Measurements from ENCODE around the gene HOXA3.

Gene HOXA3

DNA sequence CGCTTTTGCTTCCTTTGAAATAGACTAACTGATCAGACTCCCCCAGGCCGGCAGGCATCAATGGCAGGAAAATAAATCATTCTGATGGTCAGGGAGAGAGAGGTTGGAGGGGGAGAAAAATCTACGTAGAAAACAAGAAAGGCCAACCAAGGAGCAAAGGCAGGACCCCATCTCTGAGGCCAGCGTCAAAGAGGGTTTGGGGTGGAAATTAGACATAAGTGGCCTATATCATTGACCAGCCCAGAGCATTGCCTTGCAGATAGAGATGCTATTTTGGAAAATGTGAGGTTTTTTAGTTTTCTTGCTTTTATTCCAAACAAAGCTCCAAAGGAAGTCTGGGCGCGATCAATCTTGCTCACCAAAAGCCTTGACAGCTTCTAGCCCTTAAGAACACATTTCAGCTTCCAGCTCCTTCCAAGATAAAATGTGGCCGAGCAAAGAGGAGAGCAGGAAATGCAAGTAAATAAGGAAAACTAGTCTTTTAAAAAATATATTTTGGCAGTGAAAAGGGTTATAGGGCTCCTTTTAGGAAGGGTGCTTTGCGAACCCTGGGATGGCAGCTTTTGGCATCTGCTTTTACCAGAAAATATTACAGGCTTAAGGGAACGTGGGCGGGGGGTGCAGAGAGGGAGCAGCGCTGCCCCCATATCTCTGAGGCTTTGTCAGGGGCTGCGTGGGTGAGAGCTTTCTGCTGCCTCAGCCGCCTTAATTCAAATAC, 47.9 kb downstream of the HOXA3 start:
- Histone ChIP-seq H3K4me3 (ENCODE audit: low read depth, low read length) (no peak overlapping the region), H3K4me1 (ENCODE audit: control insufficient read depth, insufficient read depth, low read length, unreplicated experiment) (no peaks in the 10 kb centered on the region), H3K27ac (ENCODE audit: low read depth, low read length) (no peak overlapping the region), H2AFZ (ENCODE audit: low read length, unreplicated experiment) (no peak overlapping the region), H3K27me3 (ENCODE audit: insufficient read depth, low read length) (peaks cover 100% of the 10 kb centered on the region), H3K79me2 (ENCODE audit: control insufficient read depth, insufficient read depth, low read length, unreplicated experiment) (no peaks in the 10 kb centered on the region), H3K36me3 (ENCODE audit: insufficient read depth, low read length) (no peaks in the 10 kb centered on the region)

GRCh38 chr7:27103489-27104226, 48.7 kb downstream of the HOXA3 start:
- H3K4me3 ChIP-seq (ENCODE audit: low read depth, low read length), result peak overlapping the region; percentile 32; the same call in 1 of the 2 replicates
- H3K27me3 ChIP-seq (ENCODE audit: insufficient read depth, low read length), result peaks cover 100% of the 10 kb centered on the region
- no peak overlapping the region for H2AFZ ChIP-seq (ENCODE audit: low read length, unreplicated experiment)
- H3K36me3 ChIP-seq (ENCODE audit: insufficient read depth, low read length), result no peaks in the 10 kb centered on the region
- H3K4me1 ChIP-seq (ENCODE audit: control insufficient read depth, insufficient read depth, low read length, unreplicated experiment), result no peaks in the 10 kb centered on the region
- no peaks in the 10 kb centered on the region for H3K79me2 ChIP-seq (ENCODE audit: control insufficient read depth, insufficient read depth, low read length, unreplicated experiment)
- H3K27ac ChIP-seq (ENCODE audit: low read depth, low read length), result no peak overlapping the region

GRCh38 chr7:27102581-27103442, 49.6 kb downstream of the HOXA3 start, which contains the start of gene HOXA2:
TSS of gene HOXA2 (minus strand) at chr7:27102683. CDS start at chr7:27102500, 183 bp downstream.
- Histone ChIP-seq H3K27me3 (ENCODE audit: insufficient read depth, low read length) (peaks cover 100% of the 10 kb centered on the region), H3K4me1 (ENCODE audit: control insufficient read depth, insufficient read depth, low read length, unreplicated experiment) (peaks cover 3% of the 10 kb centered on the region), H3K79me2 (ENCODE audit: control insufficient read depth, insufficient read depth, low read length, unreplicated experiment) (no peaks in the 10 kb centered on the region), H2AFZ (ENCODE audit: low read length, unreplicated experiment) (no peak within 1 kb of the TSS), H3K36me3 (ENCODE audit: insufficient read depth, low read length) (no peaks in the 10 kb centered on the region), H3K27ac (ENCODE audit: low read depth, low read length) (no peak within 1 kb of the TSS), H3K4me3 (ENCODE audit: low read depth, low read length) (peak within 1 kb of the TSS; percentile 32; the same call in 1 of the 2 replicates)

GRCh38 chr7:27101957-27102580, 50.3 kb downstream of the HOXA3 start:
- peaks cover 100% of the 10 kb centered on the region for H3K27me3 ChIP-seq (ENCODE audit: insufficient read depth, low read length)
- H3K36me3 ChIP-seq (ENCODE audit: insufficient read depth, low read length), result no peaks in the 10 kb centered on the region
- H3K4me1 ChIP-seq (ENCODE audit: control insufficient read depth, insufficient read depth, low read length, unreplicated experiment), result peaks cover 9% of the 10 kb centered on the region
- no peaks in the 10 kb centered on the region for H3K79me2 ChIP-seq (ENCODE audit: control insufficient read depth, insufficient read depth, low read length, unreplicated experiment)
- no peak overlapping the region for H3K4me3 ChIP-seq (ENCODE audit: low read depth, low read length)
- H3K27ac ChIP-seq (ENCODE audit: low read depth, low read length), result no peak overlapping the region
- H2AFZ ChIP-seq (ENCODE audit: low read length, unreplicated experiment), result no peak overlapping the region

GRCh38 chr7:27101171-27101956, 51.0 kb downstream of the HOXA3 start:
- Histone ChIP-seq H3K36me3 (ENCODE audit: insufficient read depth, low read length) (no peaks in the 10 kb centered on the region), H3K27me3 (ENCODE audit: insufficient read depth, low read length) (peaks cover 100% of the 10 kb centered on the region), H2AFZ (ENCODE audit: low read length, unreplicated experiment) (no peak overlapping the region), H3K79me2 (ENCODE audit: control insufficient read depth, insufficient read depth, low read length, unreplicated experiment) (no peaks in the 10 kb centered on the region), H3K4me3 (ENCODE audit: low read depth, low read length) (no peak overlapping the region), H3K4me1 (ENCODE audit: control insufficient read depth, insufficient read depth, low read length, unreplicated experiment) (peaks cover 10% of the 10 kb centered on the region), H3K27ac (ENCODE audit: low read depth, low read length) (no peak overlapping the region)

GRCh38 chr7:27100694-27101170, 51.7 kb downstream of the HOXA3 start:
- Histone ChIP-seq H3K79me2 (ENCODE audit: control insufficient read depth, insufficient read depth, low read length, unreplicated experiment) (no peaks in the 10 kb centered on the region), H3K27me3 (ENCODE audit: insufficient read depth, low read length) (peaks cover 99% of the 10 kb centered on the region), H3K4me3 (ENCODE audit: low read depth, low read length) (no peak overlapping the region), H3K27ac (ENCODE audit: low read depth, low read length) (no peak overlapping the region), H3K4me1 (ENCODE audit: control insufficient read depth, insufficient read depth, low read length, unreplicated experiment) (peaks cover 10% of the 10 kb centered on the region), H3K36me3 (ENCODE audit: insufficient read depth, low read length) (no peaks in the 10 kb centered on the region), H2AFZ (ENCODE audit: low read length, unreplicated experiment) (no peak overlapping the region)

DNA sequence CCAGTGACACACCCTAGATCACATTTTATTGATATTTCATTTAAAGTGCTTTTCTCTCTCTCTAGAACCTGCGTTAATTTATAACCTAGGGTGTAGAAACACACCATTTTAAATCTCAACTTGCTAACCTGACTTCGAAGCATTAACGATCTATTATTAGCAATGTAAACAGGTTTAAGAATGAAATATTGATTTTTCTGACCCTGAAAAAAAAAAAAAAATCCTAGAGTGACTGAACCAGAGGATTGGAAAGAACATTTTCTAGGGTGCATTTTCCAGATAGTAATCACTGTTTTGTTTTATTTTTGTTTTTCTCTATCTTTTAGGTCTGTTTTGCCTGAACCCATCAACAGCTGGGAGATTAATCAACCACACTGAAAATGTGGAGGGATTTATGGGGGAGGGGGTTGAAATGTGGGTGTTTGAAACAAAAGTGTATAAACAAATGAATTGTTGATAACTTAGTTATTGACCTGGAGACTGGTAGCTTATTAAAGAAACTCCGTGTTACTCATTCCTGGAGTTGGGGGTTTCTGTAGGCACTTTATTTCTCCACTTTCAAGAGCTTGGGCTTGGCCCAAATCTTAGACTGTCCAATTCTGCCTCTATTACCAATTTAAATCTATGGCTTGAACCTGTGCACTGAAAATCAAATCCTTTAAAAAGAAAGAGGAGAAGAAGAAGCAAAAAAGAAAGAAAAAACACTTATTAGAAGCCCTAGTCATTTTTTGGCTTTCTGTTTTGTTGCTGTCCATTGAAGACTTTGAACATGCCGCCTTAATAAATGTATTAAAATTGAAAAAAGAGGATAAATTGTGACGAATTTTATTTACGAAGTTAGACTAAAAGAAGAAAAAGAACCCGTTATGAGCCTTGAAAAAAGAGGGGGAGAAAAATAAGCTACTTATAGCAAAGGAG, 52.7 kb downstream of the HOXA3 start:
- H3K27ac ChIP-seq (ENCODE audit: low read depth, low read length), result no peak overlapping the region
- H3K4me1 ChIP-seq (ENCODE audit: control insufficient read depth, insufficient read depth, low read length, unreplicated experiment), result peaks cover 10% of the 10 kb centered on the region
- H3K4me3 ChIP-seq (ENCODE audit: low read depth, low read length), result no peak overlapping the region
- H3K36me3 ChIP-seq (ENCODE audit: insufficient read depth, low read length), result no peaks in the 10 kb centered on the region
- peaks cover 99% of the 10 kb centered on the region for H3K27me3 ChIP-seq (ENCODE audit: insufficient read depth, low read length)
- H2AFZ ChIP-seq (ENCODE audit: low read length, unreplicated experiment), result no peak overlapping the region
- no peaks in the 10 kb centered on the region for H3K79me2 ChIP-seq (ENCODE audit: control insufficient read depth, insufficient read depth, low read length, unreplicated experiment)

DNA sequence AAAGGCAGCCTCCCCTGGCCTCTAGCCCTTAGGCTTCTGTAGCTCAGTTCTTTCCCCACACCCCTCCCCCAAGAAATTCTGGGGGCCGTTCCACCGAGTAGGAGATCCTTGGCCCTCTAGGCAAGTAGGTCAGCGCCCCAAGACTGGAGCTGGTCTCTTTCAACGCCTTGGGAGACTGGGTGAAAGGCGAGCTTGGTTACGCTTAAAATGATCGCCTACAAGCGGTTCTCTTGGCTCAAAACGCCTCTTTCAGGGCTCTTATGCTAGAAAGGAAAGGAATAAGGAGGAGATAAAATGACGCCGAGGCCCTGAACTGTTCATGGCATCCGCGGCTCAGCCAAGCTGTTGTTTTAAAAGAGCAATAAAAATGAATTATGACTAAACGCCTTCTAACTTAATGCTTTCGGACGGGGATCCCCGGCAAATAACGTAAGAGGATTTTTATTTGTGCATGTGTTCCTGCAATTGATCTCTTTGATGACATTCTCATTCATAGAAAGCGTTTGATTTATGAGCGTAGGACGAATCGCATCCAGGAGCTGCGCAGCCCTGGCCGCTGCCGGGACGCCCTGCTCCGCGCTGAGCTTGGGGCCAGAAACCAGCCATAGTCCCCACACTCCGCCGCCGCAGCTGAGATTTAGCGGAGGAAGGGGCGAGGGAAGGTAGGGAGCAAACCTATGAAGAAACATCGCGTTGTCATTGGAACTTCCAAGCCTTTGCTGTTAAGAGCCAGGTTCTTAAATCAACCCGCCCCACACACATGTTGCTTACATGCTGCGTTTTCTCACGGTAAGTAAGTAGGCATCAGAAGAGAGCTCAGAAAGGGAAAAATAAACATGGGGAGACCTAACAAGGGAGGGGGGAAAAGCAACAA, 53.6 kb downstream of the HOXA3 start:
- H3K27me3 ChIP-seq (ENCODE audit: insufficient read depth, low read length), result peaks cover 99% of the 10 kb centered on the region
- H3K79me2 ChIP-seq (ENCODE audit: control insufficient read depth, insufficient read depth, low read length, unreplicated experiment), result no peaks in the 10 kb centered on the region
- H3K36me3 ChIP-seq (ENCODE audit: insufficient read depth, low read length), result no peaks in the 10 kb centered on the region
- H2AFZ ChIP-seq (ENCODE audit: low read length, unreplicated experiment), result no peak overlapping the region
- no peak overlapping the region for H3K27ac ChIP-seq (ENCODE audit: low read depth, low read length)
- peaks cover 10% of the 10 kb centered on the region for H3K4me1 ChIP-seq (ENCODE audit: control insufficient read depth, insufficient read depth, low read length, unreplicated experiment)
- H3K4me3 ChIP-seq (ENCODE audit: low read depth, low read length), result no peak overlapping the region

Measured in ACC112 (cell line).